ENCODE measurements around the gene REEP2. TPM values are rescaled to one million over a fixed set of nuclear protein-coding genes. Genes with fewer than 3 reads are reported as not detected.
A peak's percentile ranks its signal among the peaks of the same experiment; 100 is the strongest.

REEP2 gene
- total and polyA plus RNA-seq, 5 donors from 2014 or later, result 0.21 to 0.52 TPM; not detected in 3

- Mint-ChIP-seq H3K36me3 (peaks cover 3% of the 10 kb centered on the region), H3K27ac (peak overlapping the region; percentile 94 to 99 (median 97)), H3K4me1 (peaks cover 8 to 40% (median 24%) of the 10 kb centered on the region in 4 donors), H3K9me3 (no peaks in the 10 kb centered on the region), H3K4me3 (peak overlapping the region in 3 of 4 donors; percentile 29 to 76 (median 71)), H3K27me3 (no peaks in the 10 kb centered on the region)
- DNase-seq (peak in 1 of 3 donors; percentile 9), ATAC-seq (ENCODE audit: low read depth in 2 of 2) (no peak)
- H3K4me1 ChIP-seq (ENCODE audit: control insufficient read depth, insufficient read depth, low read length, poor library complexity, severe bottlenecking), result peaks cover 38% of the 10 kb centered on the region
- H3K27ac ChIP-seq (ENCODE audit: insufficient read depth, low read length, poor library complexity, severe bottlenecking), result peak overlapping the region; percentile 38
- H3K9me3 ChIP-seq (ENCODE audit: control insufficient read depth in 2 of 2, low read length in 2 of 2), result no peaks in the 10 kb centered on the region
- H3K4me3 ChIP-seq (ENCODE audit: low read depth, low read length), result no peak overlapping the region
- no peaks in the 10 kb centered on the region for H3K27me3 ChIP-seq (ENCODE audit: control insufficient read depth, insufficient read depth, low read length)
- no peaks in the 10 kb centered on the region for H3K36me3 ChIP-seq (ENCODE audit: control insufficient read depth, insufficient read depth, low read length)
Measured at GRCh38 chr5:138458856-138459255, 20.0 kb downstream of the REEP2 start.

DNA sequence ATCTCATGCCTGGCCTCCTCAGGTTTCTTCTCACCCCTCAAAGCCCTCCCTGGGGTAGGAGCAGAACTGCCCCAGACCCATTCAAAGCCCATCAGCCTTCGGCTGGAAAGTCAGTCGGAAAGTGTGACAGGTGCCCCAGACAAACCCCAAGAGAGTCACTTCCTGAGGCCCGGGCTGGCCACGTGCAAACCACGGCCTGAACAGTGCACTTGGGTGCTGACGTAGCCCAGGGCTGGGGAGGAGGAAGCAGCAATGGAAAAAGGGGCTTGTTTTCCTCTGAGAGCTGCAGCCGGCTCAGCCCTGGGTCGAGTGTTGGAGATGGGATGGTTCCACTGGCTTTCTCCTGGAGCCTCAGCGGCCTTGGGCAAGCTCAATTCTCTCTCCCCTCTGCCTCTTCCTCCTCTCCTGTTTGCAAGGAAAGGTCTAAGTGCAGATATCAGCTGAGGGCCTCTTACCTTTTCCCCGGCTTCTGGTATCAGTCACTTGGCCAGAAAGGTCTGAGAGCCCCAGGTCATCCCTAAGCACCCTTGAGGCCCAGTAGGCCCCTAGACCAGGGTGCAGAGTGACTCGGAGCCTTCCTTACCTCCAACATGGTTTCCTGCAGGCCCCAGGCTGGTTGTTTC is 20.6 kb downstream of the REEP2 start:
- no peaks in the 10 kb centered on the region for H3K9me3 ChIP-seq (ENCODE audit: control insufficient read depth in 2 of 2, low read length in 2 of 2)
- Mint-ChIP-seq H3K36me3 (peaks cover 3% of the 10 kb centered on the region), H3K27ac (peak overlapping the region; percentile 94 to 99 (median 97)), H3K4me1 (peaks cover 8 to 40% (median 24%) of the 10 kb centered on the region in 4 donors), H3K27me3 (no peaks in the 10 kb centered on the region), H3K4me3 (peak overlapping the region in 3 of 4 donors; percentile 29 to 76 (median 71)), H3K9me3 (no peaks in the 10 kb centered on the region)
- ATAC-seq (ENCODE audit: low read depth in 2 of 2) (peak; percentile 60), DNase-seq (peak; percentile 65 to 82 (median 72))
- peak overlapping the region; percentile 38 for H3K27ac ChIP-seq (ENCODE audit: insufficient read depth, low read length, poor library complexity, severe bottlenecking)
- no peaks in the 10 kb centered on the region for H3K36me3 ChIP-seq (ENCODE audit: control insufficient read depth, insufficient read depth, low read length)
- peaks cover 42% of the 10 kb centered on the region for H3K4me1 ChIP-seq (ENCODE audit: control insufficient read depth, insufficient read depth, low read length, poor library complexity, severe bottlenecking)
- no peak overlapping the region for H3K4me3 ChIP-seq (ENCODE audit: low read depth, low read length)
- H3K27me3 ChIP-seq (ENCODE audit: control insufficient read depth, insufficient read depth, low read length), result no peaks in the 10 kb centered on the region

DNA sequence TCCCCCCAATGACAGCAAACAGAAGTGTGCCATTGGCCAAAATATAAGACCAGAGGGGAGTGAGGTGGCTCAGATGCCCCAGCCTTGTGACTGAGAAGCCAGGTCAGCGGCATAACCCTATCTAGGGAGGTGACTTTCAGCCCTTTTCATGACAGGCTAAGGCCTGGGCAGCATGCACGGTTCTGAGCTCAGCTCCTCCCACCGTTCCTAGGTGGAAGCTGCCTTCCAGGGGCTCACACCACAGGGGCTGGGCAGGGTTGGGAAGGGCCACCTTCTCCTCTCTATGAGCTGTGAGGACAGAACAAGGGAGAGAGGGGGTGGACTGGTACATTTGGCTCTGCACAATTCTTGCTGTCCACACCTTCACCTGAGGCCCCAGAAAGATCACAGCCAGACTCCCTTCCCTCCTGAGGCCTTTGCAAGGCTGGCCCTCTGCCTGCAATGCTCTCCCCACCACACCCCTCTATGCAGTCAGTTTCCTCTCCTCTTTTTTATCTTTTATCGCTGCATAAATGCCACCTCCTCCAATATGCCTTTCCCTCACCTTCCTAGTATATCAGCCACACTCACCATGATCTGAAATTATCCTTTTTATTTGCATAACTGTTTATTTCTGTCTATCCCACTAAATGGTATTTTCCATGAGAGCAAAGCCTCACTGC is 21.3 kb downstream of the REEP2 start:
- Histone ChIP-seq H3K27me3 (ENCODE audit: control insufficient read depth, insufficient read depth, low read length) (no peaks in the 10 kb centered on the region), H3K4me1 (ENCODE audit: control insufficient read depth, insufficient read depth, low read length, poor library complexity, severe bottlenecking) (peaks cover 42% of the 10 kb centered on the region), H3K9me3 (ENCODE audit: control insufficient read depth in 2 of 2, low read length in 2 of 2) (no peaks in the 10 kb centered on the region), H3K4me3 (ENCODE audit: low read depth, low read length) (no peak overlapping the region), H3K36me3 (ENCODE audit: control insufficient read depth, insufficient read depth, low read length) (no peaks in the 10 kb centered on the region), H3K27ac (ENCODE audit: insufficient read depth, low read length, poor library complexity, severe bottlenecking) (peak overlapping the region; percentile 38)
- no peak for DNase-seq
- H3K27me3 Mint-ChIP-seq, result no peaks in the 10 kb centered on the region
- peak overlapping the region; percentile 46 to 99 (median 97) for H3K27ac Mint-ChIP-seq
- H3K36me3 Mint-ChIP-seq, result peaks cover 3% of the 10 kb centered on the region
- H3K4me3 Mint-ChIP-seq, result peak overlapping the region; percentile 2 to 56 (median 26)
- H3K4me1 Mint-ChIP-seq, result peaks cover 8 to 40% (median 24%) of the 10 kb centered on the region in 4 donors
- ATAC-seq (ENCODE audit: low read depth in 2 of 2), result no peak
- H3K9me3 Mint-ChIP-seq, result no peaks in the 10 kb centered on the region

DNA sequence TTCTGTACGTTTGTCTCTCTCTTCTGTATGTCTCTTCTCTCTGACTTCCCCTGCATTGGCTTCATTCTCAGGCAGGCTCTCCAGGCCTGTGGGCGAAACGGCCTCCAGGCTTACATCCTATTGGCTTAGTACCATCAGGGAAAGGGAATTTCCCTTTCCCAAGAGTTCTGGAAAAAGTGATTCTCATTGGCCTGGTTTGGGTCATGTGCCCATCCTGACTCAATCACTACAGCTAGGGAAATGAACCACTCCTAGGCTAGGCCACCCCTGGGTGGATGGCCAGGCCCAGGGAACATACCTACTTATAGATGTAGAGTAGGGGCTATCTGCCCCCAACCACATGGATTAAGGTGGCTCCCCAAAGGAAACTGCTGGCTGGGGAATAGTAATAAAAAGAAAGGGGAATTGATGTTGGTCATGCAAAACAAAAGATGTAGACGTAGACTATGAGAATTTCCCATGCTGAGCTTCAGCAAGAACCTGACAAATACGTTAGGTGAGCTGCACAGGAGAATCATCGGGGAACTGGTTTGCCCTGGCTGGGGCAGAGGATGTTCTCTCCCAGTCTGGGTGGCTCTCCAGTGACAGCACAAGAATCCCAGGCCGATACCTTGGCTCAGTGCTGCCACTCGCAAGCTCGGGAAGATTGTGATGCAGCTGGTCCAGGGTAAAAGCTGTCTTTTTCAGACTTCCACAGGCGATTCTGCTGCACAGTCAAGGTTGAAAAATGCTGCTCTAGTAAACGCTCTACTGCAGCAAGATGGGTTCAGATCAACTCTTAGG is 22.7 kb downstream of the REEP2 start:
- ATAC-seq (ENCODE audit: low read depth in 2 of 2), result no peak
- peaks cover 49% of the 10 kb centered on the region for H3K4me1 ChIP-seq (ENCODE audit: control insufficient read depth, insufficient read depth, low read length, poor library complexity, severe bottlenecking)
- no peak overlapping the region for H3K27ac ChIP-seq (ENCODE audit: insufficient read depth, low read length, poor library complexity, severe bottlenecking)
- H3K9me3 Mint-ChIP-seq, result peaks cover 0 to 1% (median 0%) of the 10 kb centered on the region in 7 donors
- H3K4me3 Mint-ChIP-seq, result peak overlapping the region in 3 of 4 donors; percentile 28 to 70 (median 33)
- H3K36me3 Mint-ChIP-seq, result peaks cover 3% of the 10 kb centered on the region
- H3K27me3 ChIP-seq (ENCODE audit: control insufficient read depth, insufficient read depth, low read length), result no peaks in the 10 kb centered on the region
- DNase-seq, result no peak
- no peak overlapping the region for H3K4me3 ChIP-seq (ENCODE audit: low read depth, low read length)
- H3K27me3 Mint-ChIP-seq, result no peaks in the 10 kb centered on the region
- no peaks in the 10 kb centered on the region for H3K9me3 ChIP-seq (ENCODE audit: control insufficient read depth in 2 of 2, low read length in 2 of 2)
- H3K27ac Mint-ChIP-seq, result peak overlapping the region in 2 of 3 donors; percentile 76 to 88
- H3K36me3 ChIP-seq (ENCODE audit: control insufficient read depth, insufficient read depth, low read length), result no peaks in the 10 kb centered on the region
- peaks cover 8 to 43% (median 24%) of the 10 kb centered on the region in 4 donors for H3K4me1 Mint-ChIP-seq

DNA sequence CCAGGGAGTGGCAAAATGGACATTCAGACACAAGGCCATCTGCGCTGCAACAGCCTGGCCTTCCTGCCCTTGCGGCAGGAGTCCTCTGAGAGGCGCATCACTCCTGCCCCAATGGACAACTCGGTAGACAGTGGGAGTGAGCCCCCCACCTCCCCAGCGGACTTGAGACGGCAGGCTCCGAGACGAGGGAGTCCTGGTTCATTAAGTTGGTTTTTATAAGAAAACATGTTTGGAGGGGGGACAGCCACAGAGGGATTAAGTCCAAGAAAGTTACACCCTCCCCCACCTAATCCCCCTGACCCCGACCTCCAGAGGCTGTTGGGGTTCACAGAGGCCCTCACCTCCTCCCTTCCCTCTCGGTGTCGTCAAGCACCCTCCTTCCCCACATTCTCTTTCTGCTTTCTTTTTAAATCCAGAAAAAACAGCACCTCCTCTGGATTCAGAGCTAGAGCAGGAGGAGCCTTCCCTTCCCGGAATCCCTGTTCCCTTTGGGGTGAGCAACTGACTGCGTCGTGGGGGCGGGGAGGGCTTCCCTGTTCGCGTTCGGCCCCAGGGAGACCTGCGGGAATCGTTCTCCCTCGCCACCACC is 24.7 kb downstream of the REEP2 start:
- Mint-ChIP-seq H3K27me3 (no peaks in the 10 kb centered on the region), H3K4me3 (peak overlapping the region; percentile 89 to 99 (median 93)), H3K9me3 (peaks cover 0 to 3% (median 0%) of the 10 kb centered on the region in 7 donors), H3K27ac (peak overlapping the region; percentile 80 to 92 (median 91)), H3K36me3 (peaks cover 13% of the 10 kb centered on the region), H3K4me1 (peaks cover 8 to 51% (median 38%) of the 10 kb centered on the region in 4 donors)
- DNase-seq (no peak), ATAC-seq (ENCODE audit: low read depth in 2 of 2) (no peak)
- Histone ChIP-seq H3K9me3 (ENCODE audit: control insufficient read depth in 2 of 2, low read length in 2 of 2) (no peaks in the 10 kb centered on the region), H3K4me1 (ENCODE audit: control insufficient read depth, insufficient read depth, low read length, poor library complexity, severe bottlenecking) (peaks cover 60% of the 10 kb centered on the region), H3K27me3 (ENCODE audit: control insufficient read depth, insufficient read depth, low read length) (no peaks in the 10 kb centered on the region), H3K27ac (ENCODE audit: insufficient read depth, low read length, poor library complexity, severe bottlenecking) (peak overlapping the region; percentile 98), H3K4me3 (ENCODE audit: low read depth, low read length) (peak overlapping the region; percentile 59), H3K36me3 (ENCODE audit: control insufficient read depth, insufficient read depth, low read length) (peaks cover 7% of the 10 kb centered on the region)

DNA sequence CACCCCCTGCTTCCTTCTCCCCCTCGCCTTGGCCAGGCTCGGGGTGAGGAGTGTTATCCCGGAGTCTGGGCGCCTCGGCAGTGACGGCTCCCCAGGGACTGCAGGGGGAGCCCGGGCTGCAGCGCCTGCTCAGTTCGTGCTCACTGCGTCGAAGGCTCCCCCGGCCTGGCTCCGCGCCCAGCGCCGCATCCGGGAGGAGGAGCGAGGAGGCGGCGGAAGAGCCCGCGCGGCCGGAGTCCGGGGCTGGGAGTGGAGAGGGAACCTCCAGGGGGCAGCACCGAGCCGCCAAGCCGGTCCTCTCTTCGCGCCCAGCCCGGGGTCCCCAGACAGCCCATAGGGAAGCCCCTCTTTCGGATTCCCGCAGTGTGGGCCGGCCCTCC is 25.1 kb downstream of the REEP2 start:
- Histone ChIP-seq H3K27me3 (ENCODE audit: control insufficient read depth, insufficient read depth, low read length) (no peaks in the 10 kb centered on the region), H3K9me3 (ENCODE audit: control insufficient read depth in 2 of 2, low read length in 2 of 2) (no peaks in the 10 kb centered on the region), H3K27ac (ENCODE audit: insufficient read depth, low read length, poor library complexity, severe bottlenecking) (peak overlapping the region; percentile 98), H3K4me1 (ENCODE audit: control insufficient read depth, insufficient read depth, low read length, poor library complexity, severe bottlenecking) (peaks cover 55% of the 10 kb centered on the region), H3K36me3 (ENCODE audit: control insufficient read depth, insufficient read depth, low read length) (peaks cover 7% of the 10 kb centered on the region), H3K4me3 (ENCODE audit: low read depth, low read length) (peak overlapping the region; percentile 72)
- Mint-ChIP-seq H3K36me3 (peaks cover 13% of the 10 kb centered on the region), H3K27ac (peak overlapping the region; percentile 14 to 92 (median 91)), H3K4me1 (peaks cover 8 to 49% (median 37%) of the 10 kb centered on the region in 4 donors), H3K27me3 (no peaks in the 10 kb centered on the region), H3K4me3 (peak overlapping the region; percentile 89 to 99 (median 93)), H3K9me3 (peaks cover 0 to 3% (median 0%) of the 10 kb centered on the region in 7 donors)
- DNase-seq (peak; percentile 86 to 95 (median 93)), ATAC-seq (ENCODE audit: low read depth in 2 of 2) (peak; percentile 63)
